MM.1S (cell line): ENCODE measurements around the gene METTL21C.

Experiments used
- CTCF ChIP-seq: fragments of 300-600 bp; sonication (generic); IDR thresholded peaks from 2 replicates; pipeline ENCODE4 v1.5.1; 2016; ENCODE audit warnings: antibody characterized with exemption, low read length, mixed read lengths
- EZH2 ChIP-seq: fragments of 300-600 bp; sonication (generic); optimal IDR thresholded peaks from 2 replicates; pipeline ENCODE3; 2017; ENCODE audit warnings: low read depth, mild to moderate bottlenecking, antibody characterized with exemption, low read length, mixed read lengths

GRCh38 chr13:102700088-102701031 is 5.5 kb upstream of the METTL21C start:
- TF ChIP-seq CTCF (no peak), EZH2 (no peak)
